Transverse colon (tissue), 4 donors: ENCODE measurements around the gene TRIM8. TPM values are rescaled to one million over a fixed set of nuclear protein-coding genes. Genes with fewer than 3 reads are reported as not detected.

ENCODE experiments used
- DNase-seq: peaks from one replicate; pipeline ENCODE4 v3.0.0-alpha.2; 2019
- H3K27ac ChIP-seq, 4 donors: fragments of 200-600 bp; sonication (generic); 2 replicates each; pipeline ENCODE4 v1.5.1; 2016 to 2018; ENCODE audit warnings: inconsistent platforms in 4 of 4
- H3K27me3 ChIP-seq: fragments of 200-600 bp; sonication (generic); 2 replicates; pipeline ENCODE4 v1.5.1; 2017; ENCODE audit warnings: inconsistent platforms
- H3K36me3 ChIP-seq, 4 donors: fragments of 200-600 bp; sonication (generic); 2 replicates each; pipeline ENCODE4 v1.5.1; 2017 to 2019; ENCODE audit warnings: inconsistent platforms in 4 of 4
- H3K4me1 ChIP-seq, 4 donors: fragments of 200-600 bp; sonication (generic); 2 replicates each; pipeline ENCODE4 v1.5.1; 2017 to 2020; ENCODE audit warnings: inconsistent platforms in 4 of 4
- H3K4me3 ChIP-seq, 4 donors: fragments of 200-600 bp; sonication (generic); 1 replicate in 1 of 4; 2 replicates in 3 of 4; pipeline versions ENCODE4 v1.5.1 to v1.6.1; 2017 to 2019; ENCODE audit warnings: inconsistent platforms in 4 of 4
- H3K9me3 ChIP-seq, 2 donors: fragments of 200-600 bp; sonication (generic); 2 replicates each; pipeline ENCODE4 v1.5.1; 2017 to 2019; ENCODE audit warnings: inconsistent platforms in 2 of 2
- EP300 ChIP-seq: sonication (generic); formaldehyde crosslinking; IDR thresholded peaks from one replicate; pipeline ENCODE4 v1.6.1; 2017; ENCODE audit warnings: antibody characterized with exemption, low read depth
- POLR2A ChIP-seq: fragments of 450-650 bp; IDR thresholded peaks from one replicate; pipeline ENCODE4 v1.6.1; 2016; ENCODE audit warnings: antibody characterized with exemption, mild to moderate bottlenecking, moderate library complexity
- POLR2AphosphoS5 ChIP-seq, 3 donors: sonication (generic); formaldehyde crosslinking; IDR thresholded peaks; one replicate each; pipeline ENCODE4 v1.6.1; 2016; ENCODE audit warnings: antibody characterized with exemption in 3 of 3
- WGBS, 2 donors: methylation state at CpG; one replicate each; pipeline ENCODE4 v1.1.5; 2018; ENCODE audit warnings: low coverage in 1 of 2; 5-methylcytosine and 5-hydroxymethylcytosine counted together
- in situ Hi-C, 4 donors: fragments of 200-750 bp; cut with MboI; loops; one replicate each; pipeline versions ENCODE4 v1.15.0 to v1.15.1; 2017; ENCODE audit warnings: low sequenced_read_pairs in 3 of 4, low pct_ligation_motif_present in 1 of 4, low pct_unique_long_range_greater_than_20kb in 1 of 4
- intact Hi-C: fragments of 100-400 bp; cut with DNase I; formaldehyde crosslinking; loops from one replicate; pipeline ENCODE4 v1.15.1; 2023; ENCODE audit warnings: low total_unique reads
- total RNA-seq, 4 donors: library from RNA; depleted of rRNA; stranded (reverse); fragments of >200 nt; gene quantifications; one replicate each; pipeline ENCODE4 v1.1.0, GENCODE V29; 2016
- TF ChIP-seq, protein P1 (sequence below), 5 experiments: fragments of 200-600 bp in 3 of 5; fragments of 450-650 bp in 2 of 5; sonication (generic) in 3 of 5; IDR thresholded peaks; 1 replicate in 2 of 5; 2 replicates in 3 of 5; pipeline ENCODE4 v1.5.1; 2016 to 2017; ENCODE audit warnings: antibody characterized with exemption in 5 of 5, inconsistent platforms in 3 of 5, mild to moderate bottlenecking in 2 of 5, moderate library complexity in 1 of 5

The TRIM8 gene
- total RNA-seq, 4 donors from 2014 or later: 59.1 to 108 (median 66.8) TPM

DNA sequence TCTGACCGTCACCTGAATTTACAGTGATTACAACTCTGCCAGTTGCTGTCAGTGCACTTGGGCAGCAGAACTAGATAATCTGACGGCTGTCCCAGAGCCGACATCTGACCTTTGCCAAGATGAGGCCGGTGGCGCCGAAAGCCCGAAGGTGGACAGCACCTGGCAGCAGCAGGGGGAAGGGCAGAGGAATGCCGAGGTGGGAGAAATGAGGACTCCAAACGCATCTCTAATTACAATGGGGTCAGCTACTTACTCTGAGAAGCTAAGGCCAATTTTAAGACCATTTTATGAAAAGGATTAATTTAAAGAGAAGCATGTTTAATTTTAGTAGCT, 33.8 kb downstream of the TRIM8 start:
- intact Hi-C loops (no loop called here), in situ Hi-C loops (no loop called here)
- DNase-seq: no peak

DNA sequence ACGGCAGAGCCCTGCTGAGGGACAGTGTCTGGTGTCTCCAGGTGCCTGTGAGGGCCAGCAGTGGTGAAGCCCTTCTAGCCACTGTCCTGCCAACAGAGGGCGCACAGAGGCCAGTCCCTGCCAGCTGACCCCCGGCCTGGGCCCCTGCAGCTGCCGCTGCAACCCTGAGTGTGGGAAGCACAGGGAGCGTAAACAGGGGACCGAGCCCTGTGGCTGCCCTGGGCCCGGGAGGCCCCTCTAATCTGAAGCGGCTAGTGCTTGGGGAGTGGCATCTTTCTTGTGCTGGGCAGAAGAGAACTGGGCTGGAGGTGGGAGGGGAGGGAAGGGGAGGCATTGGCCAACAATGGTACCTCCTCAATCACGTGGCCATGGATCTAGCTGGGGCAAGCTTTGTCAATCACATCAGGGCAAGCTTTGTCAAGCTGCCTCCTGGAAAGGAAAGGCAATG, 34.6 kb downstream of the TRIM8 start:
- Histone ChIP-seq H3K4me3 (no peak overlapping the region), H3K4me1 (peaks cover 15 to 49% (median 28%) of the 10 kb centered on the region in 4 donors), H3K27ac (no peak overlapping the region), H3K36me3 (no peaks in the 10 kb centered on the region), H3K27me3 (no peaks in the 10 kb centered on the region), H3K9me3 (no peaks in the 10 kb centered on the region)
- in situ Hi-C loops (no loop called here), intact Hi-C loops (no loop called here)
- WGBS, 2 donors: 18% methylated on average over 5 of the region's 9 CpGs; no CpG with 5 or more reads in 1 of the 2 donors
- peak; percentile 71 for DNase-seq
- TF ChIP-seq, protein P1, sequence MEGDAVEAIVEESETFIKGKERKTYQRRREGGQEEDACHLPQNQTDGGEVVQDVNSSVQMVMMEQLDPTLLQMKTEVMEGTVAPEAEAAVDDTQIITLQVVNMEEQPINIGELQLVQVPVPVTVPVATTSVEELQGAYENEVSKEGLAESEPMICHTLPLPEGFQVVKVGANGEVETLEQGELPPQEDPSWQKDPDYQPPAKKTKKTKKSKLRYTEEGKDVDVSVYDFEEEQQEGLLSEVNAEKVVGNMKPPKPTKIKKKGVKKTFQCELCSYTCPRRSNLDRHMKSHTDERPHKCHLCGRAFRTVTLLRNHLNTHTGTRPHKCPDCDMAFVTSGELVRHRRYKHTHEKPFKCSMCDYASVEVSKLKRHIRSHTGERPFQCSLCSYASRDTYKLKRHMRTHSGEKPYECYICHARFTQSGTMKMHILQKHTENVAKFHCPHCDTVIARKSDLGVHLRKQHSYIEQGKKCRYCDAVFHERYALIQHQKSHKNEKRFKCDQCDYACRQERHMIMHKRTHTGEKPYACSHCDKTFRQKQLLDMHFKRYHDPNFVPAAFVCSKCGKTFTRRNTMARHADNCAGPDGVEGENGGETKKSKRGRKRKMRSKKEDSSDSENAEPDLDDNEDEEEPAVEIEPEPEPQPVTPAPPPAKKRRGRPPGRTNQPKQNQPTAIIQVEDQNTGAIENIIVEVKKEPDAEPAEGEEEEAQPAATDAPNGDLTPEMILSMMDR (IDR thresholded peaks at IDR 0.05): peak; percentile 48 to 59 (median 54)
- TF ChIP-seq POLR2A: no peak

More for the DNA sequence above, 33.8 kb downstream of the TRIM8 start:
- WGBS, 2 donors: 79 to 80% methylated on average over 6 to 9 of the region's 9 CpGs
- H3K4me3 ChIP-seq: no peak overlapping the region
- no peak overlapping the region for H3K27ac ChIP-seq
- no peaks in the 10 kb centered on the region for H3K36me3 ChIP-seq
- TF ChIP-seq POLR2AphosphoS5 (IDR thresholded peaks at IDR 0.05): no peak
- TF ChIP-seq, protein P1 (IDR thresholded peaks at IDR 0.05): no peak
- no peak for TF ChIP-seq EP300
- H3K9me3 ChIP-seq: no peaks in the 10 kb centered on the region
- no peaks in the 10 kb centered on the region for H3K27me3 ChIP-seq
- peaks cover 21 to 58% (median 30%) of the 10 kb centered on the region in 4 donors for H3K4me1 ChIP-seq

DNA sequence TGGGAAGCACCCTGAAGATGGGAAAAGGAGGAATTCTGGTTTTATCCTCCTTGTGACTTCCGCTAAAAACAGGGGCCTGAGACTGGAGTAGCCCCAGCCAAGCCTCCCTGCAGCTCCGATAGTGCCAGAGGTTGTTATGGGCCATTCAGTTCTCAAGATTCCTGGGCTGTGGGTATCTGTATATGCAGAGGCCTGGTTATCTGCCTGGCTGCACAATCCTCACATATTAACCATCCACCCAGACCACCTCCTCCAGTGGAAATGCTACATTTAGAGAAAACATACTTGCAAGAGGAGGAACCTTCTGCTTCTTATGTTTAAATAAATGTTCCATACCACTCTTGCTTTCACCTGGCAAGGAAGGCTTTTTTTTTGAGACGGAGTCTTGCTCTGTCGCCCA, 35.3 kb downstream of the TRIM8 start:
- Histone ChIP-seq H3K9me3 (no peaks in the 10 kb centered on the region), H3K4me3 (no peak overlapping the region), H3K27ac (no peak overlapping the region), H3K36me3 (peaks cover 0 to 3% (median 0%) of the 10 kb centered on the region in 4 donors), H3K27me3 (no peaks in the 10 kb centered on the region), H3K4me1 (peaks cover 12 to 42% (median 20%) of the 10 kb centered on the region in 4 donors)
- TF ChIP-seq POLR2AphosphoS5 (IDR thresholded peaks at IDR 0.05) (no peak), POLR2A (no peak), EP300 (no peak)
- TF ChIP-seq, protein P1 (IDR thresholded peaks at IDR 0.05): no peak
- no peak for DNase-seq
- in situ Hi-C loops (no loop called here), intact Hi-C loops (no loop called here)
- 93 to 97% methylated on average over 2 to 4 of the region's 4 CpGs for WGBS, 2 donors

DNA sequence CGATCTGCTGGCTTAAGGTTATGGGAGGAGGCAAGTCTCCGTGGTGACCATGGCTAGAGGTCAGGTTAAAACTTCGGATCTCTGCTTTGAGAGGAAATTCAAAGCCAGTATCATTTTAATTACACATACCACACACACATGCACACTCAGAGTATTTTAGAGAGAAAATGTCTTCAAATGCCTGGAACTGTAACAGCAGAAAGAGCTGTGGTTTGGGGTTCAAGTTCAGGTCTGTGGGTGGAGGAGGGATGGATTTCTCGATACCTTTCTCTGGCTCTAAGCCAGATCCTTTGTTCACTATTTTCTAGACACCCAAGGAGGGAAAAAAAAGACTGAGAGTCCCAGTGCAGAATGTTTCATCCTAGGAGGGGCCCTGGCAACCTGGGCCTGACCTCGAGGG, 37.4 kb downstream of the TRIM8 start:
- Histone ChIP-seq H3K36me3 (peaks cover 0 to 4% (median 0%) of the 10 kb centered on the region in 4 donors), H3K9me3 (no peaks in the 10 kb centered on the region), H3K4me3 (no peak overlapping the region), H3K4me1 (peaks cover 3 to 22% (median 6%) of the 10 kb centered on the region in 4 donors), H3K27ac (no peak overlapping the region), H3K27me3 (no peaks in the 10 kb centered on the region)
- intact Hi-C loops: no loop called here
- in situ Hi-C loops: no loop called here
- no peak for DNase-seq
- 80 to 92% methylated on average over 1 to 5 of the region's 5 CpGs for WGBS, 2 donors
- TF ChIP-seq POLR2AphosphoS5 (IDR thresholded peaks at IDR 0.05) (no peak), POLR2A (no peak), EP300 (no peak)
- TF ChIP-seq, protein P1 (IDR thresholded peaks at IDR 0.05): no peak
